ENCODE results near the gene CD300A. TPM values are rescaled to one million over a fixed set of nuclear protein-coding genes. Genes with fewer than 3 reads are reported as not detected.
A peak's percentile ranks its signal among the peaks of the same experiment; 100 is the strongest.

CD300A gene
- total RNA-seq, 1 experiment from 2014 or later, result not detected

- Histone ChIP-seq H3K9me2 (replicated peaks; ENCODE audit: low read length) (no peaks in the 10 kb centered on the region), H3K27ac (ENCODE audit: low read length) (no peak overlapping the region), H3K9ac (ENCODE audit: low read length) (no peak overlapping the region), H3K27me3 (ENCODE audit: low read length) (peaks cover 16% of the 10 kb centered on the region), H2AFZ (ENCODE audit: low read length) (no peak overlapping the region), H3K36me3 (ENCODE audit: low read depth, low read length) (no peaks in the 10 kb centered on the region), H3K4me2 (ENCODE audit: low read length) (no peak overlapping the region), H3F3A (ENCODE audit: low read length, unreplicated experiment) (no peaks in the 10 kb centered on the region), H3K9me3 (ENCODE audit: low read length) (no peaks in the 10 kb centered on the region), H3K4me3 (ENCODE audit: low read length) (no peak overlapping the region), H4K20me1 (ENCODE audit: low read length) (no peaks in the 10 kb centered on the region), H3K79me2 (ENCODE audit: low read length) (no peaks in the 10 kb centered on the region), H3K4me1 (ENCODE audit: insufficient read depth, low read length) (no peaks in the 10 kb centered on the region)
- ChIA-PET CTCF (interaction anchor here (0.8 kb wide), 1 partner anchor 111 kb away, joined by 5 read pairs; no protein-coding TSS in a partner anchor), POLR2A (ENCODE audit: unreplicated experiment) (no interaction called here)
- BruUV-seq (replicated peaks), result no TSS peak
- DNase-seq (no peak), ATAC-seq (no peak)
- TF ChIP-seq CTCF (conservative IDR thresholded peaks at IDR 0.05; ENCODE audit: low read depth, low read length), result no peak
- no peak for TF ChIP-seq EZH2 (IDR thresholded peaks at IDR 0.05; ENCODE audit: low read length, unreplicated experiment)
- TF ChIP-seq EZH2phosphoT487 (IDR thresholded peaks at IDR 0.05; ENCODE audit: borderline replicate concordance, low read length), result no peak
- intact Hi-C loops (cut with micrococcal nuclease), result no loop called here
These were observed 24.3 kb downstream of the CD300A start for GRCh38 chr17:74490716-74491115.

- no peak for DNase-seq
- H3K9ac ChIP-seq (ENCODE audit: low read length), result no peak overlapping the region
- no peaks in the 10 kb centered on the region for H4K20me1 ChIP-seq (ENCODE audit: low read length)
- H3K4me3 ChIP-seq (ENCODE audit: low read length), result no peak overlapping the region
- ChIA-PET CTCF (interaction anchor here (0.6 to 1.1 kb wide), 2 partner anchors 116 to 124 kb away, joined by 3 to 4 read pairs; partner anchors contain the start of gene GPR142), POLR2A (ENCODE audit: unreplicated experiment) (no interaction called here)
- H3K9me2 ChIP-seq (replicated peaks; ENCODE audit: low read length), result no peaks in the 10 kb centered on the region
- no peaks in the 10 kb centered on the region for H3K4me1 ChIP-seq (ENCODE audit: insufficient read depth, low read length)
- H3K36me3 ChIP-seq (ENCODE audit: low read depth, low read length), result no peaks in the 10 kb centered on the region
- H3K27ac ChIP-seq (ENCODE audit: low read length), result no peak overlapping the region
- intact Hi-C loops (cut with micrococcal nuclease), result loop anchor here (2.0 kb wide), 1 partner anchor 41 kb away; no protein-coding TSS in a partner anchor
- H3K27me3 ChIP-seq (ENCODE audit: low read length), result peaks cover 14% of the 10 kb centered on the region
- no peak overlapping the region for H3K4me2 ChIP-seq (ENCODE audit: low read length)
- H3F3A ChIP-seq (ENCODE audit: low read length, unreplicated experiment), result no peaks in the 10 kb centered on the region
- no peaks in the 10 kb centered on the region for H3K79me2 ChIP-seq (ENCODE audit: low read length)
- BruUV-seq (replicated peaks), result no TSS peak
- no peak for TF ChIP-seq EZH2phosphoT487 (IDR thresholded peaks at IDR 0.05; ENCODE audit: borderline replicate concordance, low read length)
- no peak for TF ChIP-seq CTCF (conservative IDR thresholded peaks at IDR 0.05; ENCODE audit: low read depth, low read length)
- no peak for TF ChIP-seq EZH2 (IDR thresholded peaks at IDR 0.05; ENCODE audit: low read length, unreplicated experiment)
- no peak overlapping the region for H2AFZ ChIP-seq (ENCODE audit: low read length)
- no peaks in the 10 kb centered on the region for H3K9me3 ChIP-seq (ENCODE audit: low read length)
- no peak for ATAC-seq
These were observed 25.2 kb downstream of the CD300A start for GRCh38 chr17:74491626-74492025.

- intact Hi-C loops (cut with micrococcal nuclease), result loop anchor here (1.0 to 2.0 kb wide), 6 partner anchors 36 to 192 kb away; no protein-coding TSS in a partner anchor
- no peak overlapping the region for H3K4me3 ChIP-seq (ENCODE audit: low read length)
- no peak overlapping the region for H3K27ac ChIP-seq (ENCODE audit: low read length)
- BruUV-seq (replicated peaks), result no TSS peak
- ChIA-PET CTCF (interaction anchor here (0.6 to 1.1 kb wide), 2 partner anchors 32 to 125 kb away, joined by 3 to 5 read pairs; no protein-coding TSS in a partner anchor), POLR2A (ENCODE audit: unreplicated experiment) (no interaction called here)
- ATAC-seq (peak; percentile 97), DNase-seq (peak; percentile 88)
- no peaks in the 10 kb centered on the region for H3K4me1 ChIP-seq (ENCODE audit: insufficient read depth, low read length)
- no peaks in the 10 kb centered on the region for H3K36me3 ChIP-seq (ENCODE audit: low read depth, low read length)
- H3K9ac ChIP-seq (ENCODE audit: low read length), result no peak overlapping the region
- no peaks in the 10 kb centered on the region for H4K20me1 ChIP-seq (ENCODE audit: low read length)
- TF ChIP-seq CTCF (conservative IDR thresholded peaks at IDR 0.05; ENCODE audit: low read depth, low read length) (peak; percentile 96), EZH2 (IDR thresholded peaks at IDR 0.05; ENCODE audit: low read length, unreplicated experiment) (no peak)
- H3F3A ChIP-seq (ENCODE audit: low read length, unreplicated experiment), result no peaks in the 10 kb centered on the region
- H3K79me2 ChIP-seq (ENCODE audit: low read length), result no peaks in the 10 kb centered on the region
- peaks cover 13% of the 10 kb centered on the region for H3K27me3 ChIP-seq (ENCODE audit: low read length)
- H3K9me3 ChIP-seq (ENCODE audit: low read length), result no peaks in the 10 kb centered on the region
- H3K9me2 ChIP-seq (replicated peaks; ENCODE audit: low read length), result no peaks in the 10 kb centered on the region
- H2AFZ ChIP-seq (ENCODE audit: low read length), result no peak overlapping the region
- peak overlapping the region; percentile 4; the same call in 1 of the 2 replicates for H3K4me2 ChIP-seq (ENCODE audit: low read length)
These were observed 26.9 kb downstream of the CD300A start for GRCh38 chr17:74493331-74493833.
